Vagina (tissue), 2 donors: ENCODE results near the gene DGKI.

ENCODE experiments used
- CTCF ChIP-seq, 3 experiments: fragments of 450-650 bp in 2 of 3; fragments of 200-600 bp in 1 of 3; sonication (generic) in 1 of 3; IDR thresholded peaks; one replicate each; pipeline ENCODE4 v1.5.1; 2017 to 2019; ENCODE audit warnings: antibody characterized with exemption in 3 of 3, mild to moderate bottlenecking in 2 of 3, moderate library complexity in 2 of 3
- POLR2A ChIP-seq, 2 donors: fragments of 450-650 bp; IDR thresholded peaks; one replicate each; pipeline ENCODE4 v1.6.1; 2017; ENCODE audit warnings: antibody characterized with exemption in 2 of 2, mild to moderate bottlenecking in 2 of 2, moderate library complexity in 2 of 2

GRCh38 chr7:137404660-137405317 lies 442.0 kb downstream of the DGKI start:
- TF ChIP-seq CTCF (IDR thresholded peaks at IDR 0.05) (no peak), POLR2A (IDR thresholded peaks at IDR 0.05) (no peak)
